T47D (cell line): Measurements from ENCODE around the gene PIEZO1.

Source experiments
- DNase-seq, 2 experiments: peaks; one replicate each; pipeline versions ENCODE4 v3.0.0 to v3.0.0-alpha.2; 2011 to 2012; ENCODE audit warnings: low read depth in 1 of 2, low spot score in 1 of 2
- JUND ChIP-seq: IDR thresholded peaks from 2 replicates; pipeline ENCODE4 v1.6.1; 2012; ENCODE audit warnings: low read depth
- in situ Hi-C: cut with HindIII; loops from 2 replicates; pipeline ENCODE4 v1.10.0; 2016; ENCODE audit warnings: low sequenced_read_pairs, low pct_unique_long_range_greater_than_20kb

Gene PIEZO1

GRCh38 chr16:88761830-88762229 is 23.2 kb downstream of the PIEZO1 start:
- peak in 1 of 2 experiments; percentile 46 for DNase-seq
- TF ChIP-seq JUND: no peak
- in situ Hi-C loops: no loop called here

- no peak for DNase-seq
- TF ChIP-seq JUND: no peak
- in situ Hi-C loops: no loop called here
These were observed 23.9 kb downstream of the PIEZO1 start for GRCh38 chr16:88761143-88761534.

DNA sequence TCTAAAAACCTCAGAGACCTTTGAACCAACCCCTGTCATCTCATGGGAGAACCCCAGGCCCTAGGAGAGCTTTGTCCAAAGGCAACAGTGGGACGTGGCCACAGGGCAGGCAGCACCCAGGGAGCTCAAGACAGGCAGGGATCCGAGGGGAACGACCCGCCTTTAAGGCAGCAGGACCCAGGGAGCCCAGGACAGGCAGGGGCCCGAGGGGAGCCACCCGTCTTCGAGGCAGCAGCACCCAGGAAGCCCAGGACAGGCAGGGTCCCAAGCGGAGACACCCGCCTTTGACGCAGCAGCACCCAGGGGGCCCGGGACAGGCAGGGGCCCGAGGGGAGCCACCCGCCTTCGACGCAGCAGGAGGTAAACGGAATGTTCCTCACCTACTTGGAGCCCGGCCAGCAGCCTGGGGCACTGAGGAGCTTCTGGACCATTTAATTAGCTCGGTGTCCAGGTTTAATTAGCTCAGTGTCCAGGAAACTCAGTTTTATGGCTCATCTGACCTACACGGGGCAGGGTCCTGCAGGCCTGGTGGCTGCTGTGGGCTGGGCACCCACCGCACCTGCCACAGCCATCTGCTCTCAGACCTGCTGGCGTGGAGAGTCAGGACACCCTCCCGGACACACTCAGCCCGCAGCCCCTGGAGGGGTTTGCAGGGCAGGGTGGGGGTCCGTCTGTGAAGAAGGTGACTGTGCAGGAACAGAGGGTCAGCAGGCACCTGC is 24.4 kb downstream of the PIEZO1 start:
- DNase-seq: peak in 1 of 2 experiments; percentile 84
- in situ Hi-C loops: no loop called here
- no peak for TF ChIP-seq JUND

DNA sequence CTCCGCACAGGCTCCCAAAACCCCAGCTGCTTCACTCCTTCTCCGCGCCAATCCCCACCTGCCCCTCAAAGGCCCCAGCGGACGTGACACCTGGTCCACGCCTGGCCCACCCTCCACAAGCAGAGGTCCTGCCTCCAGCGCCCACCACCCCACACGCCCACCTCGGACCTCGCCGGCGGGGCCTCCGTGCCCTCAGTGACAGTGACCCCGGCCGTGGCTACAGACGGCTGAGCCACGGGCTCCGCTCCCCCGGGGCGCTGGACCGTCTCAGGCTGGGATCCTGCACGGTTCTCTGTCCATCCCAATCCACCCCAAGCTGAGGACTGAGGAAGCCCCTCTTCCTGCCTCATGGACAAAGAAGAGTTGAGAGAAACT is 25.1 kb downstream of the PIEZO1 start:
- TF ChIP-seq JUND: no peak
- no peak for DNase-seq

GRCh38 chr16:88759245-88759975 is 25.6 kb downstream of the PIEZO1 start:
- no peak for TF ChIP-seq JUND
- DNase-seq: no peak
- in situ Hi-C loops: no loop called here

More for the DNA sequence above, 25.1 kb downstream of the PIEZO1 start:
- in situ Hi-C loops: no loop called here

DNA sequence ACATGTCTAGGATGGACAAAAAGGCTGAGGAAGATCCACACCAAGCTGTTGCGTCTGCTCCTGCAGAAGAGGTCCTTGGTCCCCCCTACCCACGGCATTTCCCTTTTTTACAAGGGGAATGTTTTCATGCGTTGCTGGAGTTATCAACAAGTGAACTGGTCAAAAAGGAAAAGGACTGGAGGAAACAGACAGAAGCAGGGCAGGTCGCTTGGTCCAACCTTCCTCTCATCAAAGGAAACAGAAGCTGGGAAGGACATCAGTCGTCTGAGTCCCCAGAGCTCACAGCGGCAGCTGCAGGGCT is 26.1 kb downstream of the PIEZO1 start:
- DNase-seq: no peak
- in situ Hi-C loops: no loop called here
- no peak for TF ChIP-seq JUND

- no peak for DNase-seq
- in situ Hi-C loops: no loop called here
- no peak for TF ChIP-seq JUND
These were observed 26.6 kb downstream of the PIEZO1 start for GRCh38 chr16:88758227-88758943.

- no peak for TF ChIP-seq JUND
- in situ Hi-C loops: no loop called here
- DNase-seq: no peak
These were observed 29.1 kb downstream of the PIEZO1 start for GRCh38 chr16:88755745-88756443.

GRCh38 chr16:88754912-88755744 is 29.9 kb downstream of the PIEZO1 start:
- in situ Hi-C loops: no loop called here
- DNase-seq: peak; percentile 87 to 97
- no peak for TF ChIP-seq JUND

DNA sequence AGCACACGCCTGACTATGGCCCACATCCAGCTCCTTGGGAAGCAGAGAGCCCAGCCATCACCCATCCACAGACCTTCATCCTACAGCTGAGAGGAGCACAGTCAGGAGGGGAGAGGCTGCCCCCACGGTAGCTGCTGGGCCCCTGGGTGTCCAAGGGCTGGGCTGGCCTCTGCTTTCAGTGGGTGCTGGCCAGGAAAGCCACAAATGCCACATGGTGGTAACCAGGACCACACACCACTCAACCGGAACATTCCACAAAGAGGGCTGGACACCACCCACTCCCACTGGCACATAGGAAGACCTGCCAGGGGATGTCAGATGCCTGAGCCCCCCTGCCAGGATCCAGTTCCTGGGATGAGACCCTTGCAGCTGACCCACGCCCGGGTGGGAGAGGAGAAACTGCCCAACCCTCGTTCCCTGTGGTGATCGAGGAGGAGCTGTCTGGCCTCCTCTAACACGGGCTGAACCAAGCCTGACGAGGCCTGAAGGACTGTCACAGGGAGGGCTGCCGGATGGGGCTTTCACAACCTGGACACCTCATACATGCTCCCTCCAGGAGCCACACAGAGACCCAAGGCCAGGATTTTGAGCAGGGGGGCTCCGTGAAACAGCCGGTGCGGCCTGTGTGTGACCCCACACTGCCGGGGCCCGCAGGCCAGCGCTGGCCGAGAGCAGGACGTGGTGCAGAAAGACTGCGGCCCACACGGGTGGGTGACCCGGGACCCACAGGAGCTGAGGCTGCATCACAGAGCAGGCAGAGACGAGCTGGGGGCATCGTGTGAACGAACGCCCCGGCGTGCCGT is 30.7 kb downstream of the PIEZO1 start:
- in situ Hi-C loops: no loop called here
- no peak for TF ChIP-seq JUND
- no peak for DNase-seq

DNA sequence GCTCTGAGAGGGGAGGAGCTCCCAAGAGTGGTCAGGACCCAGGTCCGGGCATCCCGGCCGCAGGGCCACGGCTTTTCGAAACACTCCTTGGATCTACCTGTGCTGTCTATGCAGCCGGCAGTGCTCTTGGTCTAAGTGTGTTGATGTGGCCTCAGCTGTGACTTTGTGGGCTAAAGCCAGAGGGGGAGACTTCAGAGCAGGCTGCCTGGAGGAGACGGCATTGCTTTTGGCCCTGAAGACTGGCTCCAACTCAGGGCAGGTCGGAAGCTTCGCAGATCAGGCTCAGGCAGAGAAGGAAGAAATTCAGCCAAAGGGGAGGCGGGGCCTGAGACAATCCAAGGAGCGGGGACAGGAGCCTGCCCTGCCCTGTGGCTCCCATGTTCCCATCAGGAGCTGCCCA is 31.4 kb downstream of the PIEZO1 start:
- no peak for TF ChIP-seq JUND
- in situ Hi-C loops: no loop called here
- DNase-seq: no peak
